ENCODE data around the gene CFB.
"Not testable (repeated sequence)": the region's sequence is repeated elsewhere in the genome, so short reads cannot be mapped to it uniquely, and the experiment has no call there.

Gene CFB

GRCh38 chr6:31977816-31978431, 32.0 kb downstream of the CFB start:
- in situ Hi-C loops (cut with HindIII; ENCODE audit: low sequenced_read_pairs), result no loop called here

GRCh38 chr6:31978831-31979230, 32.9 kb downstream of the CFB start:
- in situ Hi-C loops (cut with HindIII; ENCODE audit: low sequenced_read_pairs), result no loop called here

More at GRCh38 chr6:31977816-31978431, 32.0 kb downstream of the CFB start:
- no peak for DNase-seq (ENCODE audit: low read depth)
- no peak for TF ChIP-seq CTCF (IDR thresholded peaks at IDR 0.05; ENCODE audit: low read depth, low read length, missing control alignments)
- no peak overlapping the region for H3K4me3 ChIP-seq (ENCODE audit: low read depth, low read length)

GRCh38 chr6:31979238-31979898, 33.5 kb downstream of the CFB start:
- no peak overlapping the region for H3K4me3 ChIP-seq (ENCODE audit: low read depth, low read length)
- in situ Hi-C loops (cut with HindIII; ENCODE audit: low sequenced_read_pairs), result no loop called here
- TF ChIP-seq CTCF (IDR thresholded peaks at IDR 0.05; ENCODE audit: low read depth, low read length, missing control alignments), result no peak
- DNase-seq (ENCODE audit: low read depth), result no peak

More at GRCh38 chr6:31978831-31979230, 32.9 kb downstream of the CFB start:
- no peak for TF ChIP-seq CTCF (IDR thresholded peaks at IDR 0.05; ENCODE audit: low read depth, low read length, missing control alignments)
- no peak overlapping the region for H3K4me3 ChIP-seq (ENCODE audit: low read depth, low read length)
- DNase-seq (ENCODE audit: low read depth), result no peak

- in situ Hi-C loops (cut with HindIII; ENCODE audit: low sequenced_read_pairs); H3K4me3 ChIP-seq (ENCODE audit: low read depth, low read length); DNase-seq (ENCODE audit: low read depth): not testable (repeated sequence)
Observed at GRCh38 chr6:31980195-31980876, 34.4 kb downstream of the CFB start.

- H3K4me3 ChIP-seq (ENCODE audit: low read depth, low read length); in situ Hi-C loops (cut with HindIII; ENCODE audit: low sequenced_read_pairs); DNase-seq (ENCODE audit: low read depth): not testable (repeated sequence)
Observed at GRCh38 chr6:31980998-31981397, 35.1 kb downstream of the CFB start.

GRCh38 chr6:31981744-31982143, 35.8 kb downstream of the CFB start, which contains the start of gene C4A:
C4A (plus strand) TSS chr6:31982057; CDS start chr6:31982108, 51 bp downstream.
- DNase-seq (ENCODE audit: low read depth); in situ Hi-C loops (cut with HindIII; ENCODE audit: low sequenced_read_pairs); H3K4me3 ChIP-seq (ENCODE audit: low read depth, low read length): not testable (repeated sequence)

GRCh38 chr6:31989363-31989762, 43.5 kb downstream of the CFB start:
- in situ Hi-C loops (cut with HindIII; ENCODE audit: low sequenced_read_pairs); DNase-seq (ENCODE audit: low read depth); H3K4me3 ChIP-seq (ENCODE audit: low read depth, low read length): not testable (repeated sequence)

- DNase-seq (ENCODE audit: low read depth); in situ Hi-C loops (cut with HindIII; ENCODE audit: low sequenced_read_pairs); H3K4me3 ChIP-seq (ENCODE audit: low read depth, low read length): not testable (repeated sequence)
Observed at GRCh38 chr6:31994421-31994820, 48.5 kb downstream of the CFB start.

- H3K4me3 ChIP-seq (ENCODE audit: low read depth, low read length); in situ Hi-C loops (cut with HindIII; ENCODE audit: low sequenced_read_pairs); DNase-seq (ENCODE audit: low read depth): not testable (repeated sequence)
Observed at GRCh38 chr6:31996385-31996784, 50.5 kb downstream of the CFB start.

All from astrocyte of the cerebellum (primary cell).